Activated CD8-positive, alpha-beta T cell treated with anti-CD3 and anti-CD28 coated beads for 36 hours (primary cell): ENCODE measurements around the gene AKAP10. TPM values are rescaled to one million over a fixed set of nuclear protein-coding genes. Genes with fewer than 3 reads are reported as not detected.

Source experiments
- ATAC-seq: fragments of 200-7000 bp; cut with Tn5 transposase; one replicate; pipeline ENCODE4 v1.10.0; 2021; ENCODE audit warnings: mild to moderate bottlenecking, moderate library complexity
- CTCF ChIA-PET: fragments of 350-600 bp; sonication (Branson Sonifier 250); formaldehyde crosslinking; loops from one replicate; lab custom pipeline; 2021; ENCODE audit warnings: antibody characterized with exemption; lab: Charles Lee
- POLR2A ChIA-PET: fragments of 350-600 bp; sonication (Branson Sonifier 250); formaldehyde crosslinking; loops from one replicate; lab custom pipeline; 2021; ENCODE audit warnings: antibody characterized with exemption; lab: Charles Lee
- DNase-seq: peaks from one replicate; pipeline ENCODE4 v3.0.0-alpha.2; 2020
- H3K27ac Mint-ChIP-seq: one replicate; pipeline ENCODE4 v1.8.0; 2021; ENCODE audit warnings: mild to moderate bottlenecking, mixed read lengths
- H3K27me3 Mint-ChIP-seq: one replicate; pipeline ENCODE4 v1.8.0; 2021; ENCODE audit warnings: mixed read lengths
- H3K36me3 Mint-ChIP-seq: one replicate; pipeline ENCODE4 v1.8.0; 2021; ENCODE audit warnings: low read depth, mixed read lengths
- H3K4me1 Mint-ChIP-seq: one replicate; pipeline ENCODE4 v1.8.0; 2021; ENCODE audit warnings: low read depth, mixed read lengths
- H3K4me3 Mint-ChIP-seq: one replicate; pipeline ENCODE4 v1.8.0; 2021; ENCODE audit warnings: mild to moderate bottlenecking, moderate library complexity, mixed read lengths
- H3K9me3 Mint-ChIP-seq: one replicate; pipeline ENCODE4 v1.8.0; 2021; ENCODE audit warnings: mixed read lengths
- intact Hi-C: fragments of 100-400 bp; cut with micrococcal nuclease; formaldehyde crosslinking; loops from one replicate; pipeline ENCODE4 v1.10.0; 2022
- total RNA-seq, 2 experiments: library from RNA; stranded (reverse); gene quantifications; one replicate each; pipeline ENCODE4 v1.2.3, GENCODE V29; 2021
- TF ChIP-seq, protein P1 (sequence below): fragments of 200-600 bp; IDR thresholded peaks from one replicate; pipeline ENCODE4 v1.8.0; 2022; ENCODE audit warnings: antibody characterized with exemption, mild to moderate bottlenecking

AKAP10 gene
- total RNA-seq, 2 experiments from 2014 or later, result 38.6 to 39.2 TPM

DNA sequence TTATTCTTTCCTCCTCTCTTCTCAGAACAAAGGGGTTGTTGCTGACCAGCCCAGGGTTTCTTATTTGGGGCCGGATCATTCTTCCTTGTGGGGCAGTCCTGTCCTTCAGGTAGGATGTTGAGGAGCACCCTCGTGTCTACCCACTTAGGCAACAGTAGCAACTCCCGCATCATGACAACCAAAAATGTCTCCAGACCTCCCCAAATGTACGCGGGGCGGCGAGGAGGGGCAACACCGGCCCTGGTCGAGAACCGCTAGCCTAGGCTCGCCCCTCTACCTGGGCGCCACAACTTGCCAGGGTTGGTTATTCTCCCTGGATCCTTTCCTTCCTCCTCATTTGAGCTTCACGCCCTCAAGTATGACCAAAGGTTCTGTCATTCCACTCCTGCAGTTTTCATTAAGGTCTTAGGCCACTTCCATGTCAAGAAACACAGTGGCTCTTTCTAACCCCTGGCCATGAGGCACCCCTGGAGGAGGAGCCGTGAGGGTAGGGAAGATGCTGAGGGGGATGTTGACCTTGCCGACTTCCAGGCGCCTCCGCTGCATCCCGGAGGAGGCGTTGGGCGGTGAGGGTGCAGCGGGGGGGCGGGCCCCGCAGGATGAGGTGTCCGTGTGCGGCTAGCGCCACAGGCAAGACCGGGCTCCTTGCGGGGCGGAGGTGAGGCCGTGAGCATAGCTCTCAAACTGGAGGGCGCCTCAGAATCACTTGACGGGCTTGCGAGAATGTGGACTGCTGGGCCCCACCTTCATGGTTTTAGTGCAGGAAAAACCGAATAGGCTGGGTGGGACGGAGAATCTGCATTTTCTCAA is 30.8 kb upstream of the AKAP10 start:
- Mint-ChIP-seq H3K27me3 (peaks cover 44% of the 10 kb centered on the region), H3K4me1 (peaks cover 7% of the 10 kb centered on the region), H3K9me3 (no peaks in the 10 kb centered on the region), H3K36me3 (no peaks in the 10 kb centered on the region), H3K4me3 (peak overlapping the region; percentile 82), H3K27ac (no peak overlapping the region)
- ChIA-PET POLR2A (interaction anchor here (1.9 kb wide), 1 partner anchor 30 kb away, joined by 6 read pairs; the partner anchor contains the start of gene AKAP10), CTCF (interaction anchor here (0.6 to 5.6 kb wide), 28 partner anchors 8 to 307 kb away, joined by 3 to 49 read pairs (median 3); partner anchors contain the start of gene ULK2)
- intact Hi-C loops, result no loop called here
- TF ChIP-seq, protein P1, sequence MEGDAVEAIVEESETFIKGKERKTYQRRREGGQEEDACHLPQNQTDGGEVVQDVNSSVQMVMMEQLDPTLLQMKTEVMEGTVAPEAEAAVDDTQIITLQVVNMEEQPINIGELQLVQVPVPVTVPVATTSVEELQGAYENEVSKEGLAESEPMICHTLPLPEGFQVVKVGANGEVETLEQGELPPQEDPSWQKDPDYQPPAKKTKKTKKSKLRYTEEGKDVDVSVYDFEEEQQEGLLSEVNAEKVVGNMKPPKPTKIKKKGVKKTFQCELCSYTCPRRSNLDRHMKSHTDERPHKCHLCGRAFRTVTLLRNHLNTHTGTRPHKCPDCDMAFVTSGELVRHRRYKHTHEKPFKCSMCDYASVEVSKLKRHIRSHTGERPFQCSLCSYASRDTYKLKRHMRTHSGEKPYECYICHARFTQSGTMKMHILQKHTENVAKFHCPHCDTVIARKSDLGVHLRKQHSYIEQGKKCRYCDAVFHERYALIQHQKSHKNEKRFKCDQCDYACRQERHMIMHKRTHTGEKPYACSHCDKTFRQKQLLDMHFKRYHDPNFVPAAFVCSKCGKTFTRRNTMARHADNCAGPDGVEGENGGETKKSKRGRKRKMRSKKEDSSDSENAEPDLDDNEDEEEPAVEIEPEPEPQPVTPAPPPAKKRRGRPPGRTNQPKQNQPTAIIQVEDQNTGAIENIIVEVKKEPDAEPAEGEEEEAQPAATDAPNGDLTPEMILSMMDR, result no peak
- ATAC-seq, result peak; percentile 34
- DNase-seq, result peak; percentile 26

DNA sequence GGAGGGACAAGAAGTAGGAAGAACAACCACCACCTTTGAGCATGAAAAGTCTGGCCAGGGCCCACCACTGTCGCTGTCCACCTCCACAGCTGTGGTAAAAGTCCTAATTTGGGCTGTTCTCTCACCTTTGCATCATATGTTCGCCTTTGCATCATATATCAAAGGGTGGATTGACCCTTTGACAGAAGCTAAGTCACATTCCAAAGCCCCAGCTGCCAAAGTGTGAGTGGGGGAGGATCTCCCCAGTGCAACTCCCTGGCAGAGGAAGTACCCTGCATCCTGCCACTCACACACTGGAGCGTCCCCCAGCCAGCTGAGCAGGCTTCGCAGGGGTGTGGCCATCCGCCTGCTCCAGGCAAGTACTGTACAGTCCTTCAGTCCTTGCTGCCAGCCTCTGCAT is 18.9 kb upstream of the AKAP10 start:
- intact Hi-C loops, result no loop called here
- Mint-ChIP-seq H3K4me1 (no peaks in the 10 kb centered on the region), H3K27ac (no peak overlapping the region), H3K9me3 (no peaks in the 10 kb centered on the region), H3K4me3 (no peak overlapping the region), H3K27me3 (peaks cover 6% of the 10 kb centered on the region), H3K36me3 (no peaks in the 10 kb centered on the region)
- ChIA-PET CTCF (interaction anchor here (0.9 to 5.8 kb wide), 4 partner anchors 13 to 126 kb away, joined by 3 to 48 read pairs (median 7); partner anchors contain the start of gene SPECC1), POLR2A (no interaction called here)
- ATAC-seq (no peak), DNase-seq (no peak)
- TF ChIP-seq, protein P1, result no peak

DNA sequence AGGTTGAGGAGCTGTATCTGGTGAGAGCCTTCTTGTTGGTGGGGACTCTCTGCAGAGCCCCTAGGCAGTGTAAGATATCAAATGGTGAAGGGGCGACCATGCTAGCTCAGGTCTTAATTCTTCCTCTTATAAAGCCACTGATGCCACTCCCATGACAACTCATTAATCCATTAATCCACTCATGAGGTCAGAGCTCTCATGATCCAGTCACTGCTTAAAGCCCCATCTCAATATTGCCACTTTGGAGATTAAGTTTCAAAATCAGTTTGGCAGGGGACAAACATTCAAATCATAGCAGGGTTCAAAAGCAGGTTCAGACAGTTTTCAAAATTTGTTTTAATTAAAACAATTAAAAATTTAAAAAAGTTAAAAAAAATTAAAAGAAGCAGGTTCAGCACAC is 18.5 kb upstream of the AKAP10 start:
- CTCF ChIA-PET, result interaction anchor here (0.9 to 5.8 kb wide), 4 partner anchors 14 to 126 kb away, joined by 3 to 48 read pairs (median 7); partner anchors contain the start of gene SPECC1
- no peaks in the 10 kb centered on the region for H3K36me3 Mint-ChIP-seq
- intact Hi-C loops, result no loop called here
- no peaks in the 10 kb centered on the region for H3K9me3 Mint-ChIP-seq
- no peak overlapping the region for H3K27ac Mint-ChIP-seq
- DNase-seq (no peak), ATAC-seq (no peak)
- H3K27me3 Mint-ChIP-seq, result peaks cover 6% of the 10 kb centered on the region
- no peaks in the 10 kb centered on the region for H3K4me1 Mint-ChIP-seq
- TF ChIP-seq, protein P1, result no peak
- H3K4me3 Mint-ChIP-seq, result no peak overlapping the region
- POLR2A ChIA-PET, result no interaction called here

DNA sequence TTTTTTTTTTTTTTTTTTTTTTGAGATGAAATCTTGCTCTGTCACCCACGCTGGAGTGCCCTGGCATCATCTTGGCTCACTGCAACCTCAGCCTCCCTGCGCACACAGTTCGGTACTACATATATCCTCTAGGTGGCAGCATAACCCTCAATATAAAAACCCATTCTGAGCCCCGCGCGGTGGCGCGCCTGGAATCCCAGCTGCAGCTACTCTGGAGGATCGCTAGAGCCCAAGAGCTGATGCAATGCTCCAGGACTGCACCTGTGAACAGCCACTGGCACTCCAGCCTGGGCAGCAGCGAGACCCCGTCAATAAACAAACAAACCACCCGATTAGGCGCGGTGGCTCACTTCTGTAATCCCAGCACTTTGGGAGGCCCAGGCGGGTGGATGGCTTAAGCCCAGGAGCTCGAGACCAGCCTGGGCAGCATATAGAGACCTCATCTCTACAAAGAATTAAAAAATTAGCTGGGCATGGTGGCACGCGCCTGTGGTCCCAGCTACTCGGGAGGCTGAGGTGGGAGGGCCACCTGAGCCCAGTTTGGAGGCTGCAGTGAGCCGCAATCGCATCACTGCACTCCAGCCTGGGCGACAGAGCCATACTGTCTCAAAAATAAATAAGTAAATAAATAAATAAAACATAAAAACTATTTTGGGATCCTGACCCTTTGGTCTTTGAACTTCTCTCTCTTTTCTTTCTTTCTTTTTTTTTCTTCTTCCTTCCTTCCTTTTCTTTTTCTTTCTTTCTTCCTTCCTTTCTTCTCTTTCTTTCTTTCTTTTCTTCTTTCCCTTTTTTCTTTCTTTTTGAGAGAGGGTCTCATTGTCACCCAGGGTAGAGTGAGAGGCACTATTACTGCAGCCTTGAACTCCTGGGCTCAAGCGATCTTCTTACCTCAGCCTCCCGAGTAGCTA is 15.4 kb upstream of the AKAP10 start:
- Mint-ChIP-seq H3K4me3 (no peak overlapping the region), H3K9me3 (no peaks in the 10 kb centered on the region), H3K27me3 (peaks cover 3% of the 10 kb centered on the region), H3K27ac (no peak overlapping the region), H3K36me3 (no peaks in the 10 kb centered on the region), H3K4me1 (no peaks in the 10 kb centered on the region)
- ChIA-PET POLR2A (no interaction called here), CTCF (interaction anchor here (0.6 to 5.8 kb wide), 42 partner anchors 9 to 284 kb away, joined by 3 to 49 read pairs (median 4); partner anchors contain the start of genes AKAP10 and SPECC1)
- intact Hi-C loops, result loop anchor here (5.0 kb wide), 1 partner anchor 124 kb away; no protein-coding TSS in a partner anchor
- DNase-seq, result peak; percentile 88
- peak; percentile 99 for ATAC-seq
- TF ChIP-seq, protein P1, result peak; percentile 63
